ENCODE results near the gene ACO1. TPM values are rescaled to one million over a fixed set of nuclear protein-coding genes. Genes with fewer than 3 reads are reported as not detected.

ACO1 gene
- total and polyA plus RNA-seq, 9 of the 15 experiments (the other 6 are each of a cell fraction or from before 2014, with no cell fraction given): 0.96 to 29.7 (median 16.9) TPM

- no peak for TF ChIP-seq ATF2 (CRISPR knock-in tag; IDR thresholded peaks at IDR 0.05)
- TF ChIP-seq ZNF316 (IDR thresholded peaks at IDR 0.05): no peak
- no peak for TF ChIP-seq RBM22 (IDR thresholded peaks at IDR 0.05; ENCODE audit: low read depth, low read length, poor library complexity, severe bottlenecking)
- TF ChIP-seq KLF1 (tag; IDR thresholded peaks at IDR 0.05): no peak
- no peak for TF ChIP-seq PHTF2 (CRISPR knock-in tag; IDR thresholded peaks at IDR 0.05)
These were observed 116.3 kb downstream of the ACO1 start (continued) for GRCh38 chr9:32500768-32501167.

- FAIRE-seq: no peak
- POLR2A ChIA-PET: no interaction called here
- H4K20me1 ChIP-seq (replicated peaks; ENCODE audit: control insufficient read depth, insufficient read depth, low read length): no peaks in the 10 kb centered on the region
- no peak for ATAC-seq
- BruUV-seq (replicated peaks): no TSS peak
- no peak overlapping the region for H3K9ac ChIP-seq (ENCODE audit: insufficient read depth in 1 of 2, low read depth in 2 of 2, low read length in 2 of 2)
- no peaks in the 10 kb centered on the region for H3K9me3 ChIP-seq (replicated peaks; ENCODE audit: control insufficient read depth, insufficient read depth, low read depth, low read length)
- CTCF ChIA-PET (ENCODE audit: low intra/inter-chr PET ratio): no interaction called here
- H3K4me3 ChIP-seq: no peak overlapping the region
- intact Hi-C loops (cut with micrococcal nuclease) (no loop called here), in situ Hi-C loops (cut with MboI) (no loop called here)
- H3K27me3 ChIP-seq (ENCODE audit: control insufficient read depth in 2 of 2, insufficient read depth in 2 of 2, low read length in 2 of 2): no peaks in the 10 kb centered on the region
- TF ChIP-seq E2F4 (CRISPR knock-in tag; IDR thresholded peaks at IDR 0.05; ENCODE audit: low read depth): no peak
- TF ChIP-seq PHF8 (IDR thresholded peaks at IDR 0.05; ENCODE audit: borderline replicate concordance, low read length): no peak
- TF ChIP-seq JUNB (CRISPR knock-in tag; conservative IDR thresholded peaks at IDR 0.05): no peak
- TF ChIP-seq ARID2 (IDR thresholded peaks at IDR 0.05): no peak
- TF ChIP-seq SAFB2 (IDR thresholded peaks at IDR 0.05; ENCODE audit: borderline replicate concordance, low read depth, low read length, severe bottlenecking): no peak
- TF ChIP-seq FOXA1 (IDR thresholded peaks at IDR 0.05; ENCODE audit: borderline replicate concordance): no peak
- TF ChIP-seq FOXP4 (CRISPR knock-in tag; IDR thresholded peaks at IDR 0.05; ENCODE audit: borderline replicate concordance): no peak
- H3K9me1 ChIP-seq (ENCODE audit: control insufficient read depth, insufficient read depth, low read length): no peaks in the 10 kb centered on the region
- no peaks in the 10 kb centered on the region for H3K4me1 ChIP-seq (replicated peaks in 1 of 2; ENCODE audit: control insufficient read depth in 2 of 2, insufficient read depth in 2 of 2, low read length in 2 of 2)
- H2AFZ ChIP-seq (ENCODE audit: low read depth, low read length): no peak overlapping the region
- H3K36me3 ChIP-seq (ENCODE audit: control insufficient read depth, insufficient read depth, low read length): no peaks in the 10 kb centered on the region
- no peaks in the 10 kb centered on the region for H3K79me2 ChIP-seq (ENCODE audit: control insufficient read depth, insufficient read depth, low read length)
- no peak overlapping the region for H3K27ac ChIP-seq (ENCODE audit: extremely low read depth, low read depth, low read length)
- H3K4me2 ChIP-seq (ENCODE audit: insufficient read depth, low read length): no peak overlapping the region
- 0% methylated on average over 1 of the region's 1 CpG for WGBS (ENCODE audit: insufficient coverage, low coverage, missing lambda C conversion rate)
- DNase-seq (ENCODE audit: extremely low read depth in 1 of 4, low spot score in 3 of 4): no peak
These were observed 117.4 kb downstream of the ACO1 start for GRCh38 chr9:32501868-32502267.

All from K562 (cell line).